Raji (cell line): Measurements from ENCODE around the gene DENND1A.

ENCODE experiments used
- POLR2A ChIP-seq: IDR thresholded peaks from 2 replicates; pipeline ENCODE4 v1.6.1; 2011; ENCODE audit warnings: low read depth, low read length, control low read depth; ENCODE audit not compliant: insufficient read depth

The DENND1A gene

GRCh38 chr9:123852403-123852802 lies 77.5 kb downstream of the DENND1A start:
- no peak for TF ChIP-seq POLR2A

- TF ChIP-seq POLR2A = no peak
Observed at GRCh38 chr9:123851851-123852250, 78.1 kb downstream of the DENND1A start.

GRCh38 chr9:123848447-123849085 lies 81.4 kb downstream of the DENND1A start:
- no peak for TF ChIP-seq POLR2A

- TF ChIP-seq POLR2A = no peak
Observed at GRCh38 chr9:123846966-123847365, 83.0 kb downstream of the DENND1A start.

- no peak for TF ChIP-seq POLR2A
Observed at GRCh38 chr9:123843703-123844102, 86.2 kb downstream of the DENND1A start.

- TF ChIP-seq POLR2A = no peak
Observed at GRCh38 chr9:123835821-123836220, 94.1 kb downstream of the DENND1A start.

GRCh38 chr9:123834889-123835562 lies 94.9 kb downstream of the DENND1A start:
- no peak for TF ChIP-seq POLR2A

GRCh38 chr9:123834218-123834888 lies 95.6 kb downstream of the DENND1A start:
- no peak for TF ChIP-seq POLR2A

GRCh38 chr9:123832858-123833650 lies 96.9 kb downstream of the DENND1A start:
- no peak for TF ChIP-seq POLR2A

- no peak for TF ChIP-seq POLR2A
Observed at GRCh38 chr9:123832176-123832575, 97.8 kb downstream of the DENND1A start.

- no peak for TF ChIP-seq POLR2A
Observed at GRCh38 chr9:123828449-123828848, 101.5 kb downstream of the DENND1A start.

GRCh38 chr9:123825342-123826060 lies 104.4 kb downstream of the DENND1A start:
- TF ChIP-seq POLR2A = no peak

- TF ChIP-seq POLR2A = no peak
Observed at GRCh38 chr9:123823194-123823947, 106.6 kb downstream of the DENND1A start.

GRCh38 chr9:123821619-123822018 lies 108.3 kb downstream of the DENND1A start:
- TF ChIP-seq POLR2A = no peak
